SIG-M5 treated with dmso at 0.1 percent for 504 hours (cell line): ENCODE measurements around the gene SPAG9.
A peak's percentile ranks its signal among the peaks of the same experiment; 100 is the strongest.

ENCODE experiments used
- DNase-seq: peaks from one replicate; lab custom pipeline; 2025; ENCODE audit not compliant: unreplicated experiment; lab: John Stamatoyannopoulos, UW

SPAG9 gene

DNA sequence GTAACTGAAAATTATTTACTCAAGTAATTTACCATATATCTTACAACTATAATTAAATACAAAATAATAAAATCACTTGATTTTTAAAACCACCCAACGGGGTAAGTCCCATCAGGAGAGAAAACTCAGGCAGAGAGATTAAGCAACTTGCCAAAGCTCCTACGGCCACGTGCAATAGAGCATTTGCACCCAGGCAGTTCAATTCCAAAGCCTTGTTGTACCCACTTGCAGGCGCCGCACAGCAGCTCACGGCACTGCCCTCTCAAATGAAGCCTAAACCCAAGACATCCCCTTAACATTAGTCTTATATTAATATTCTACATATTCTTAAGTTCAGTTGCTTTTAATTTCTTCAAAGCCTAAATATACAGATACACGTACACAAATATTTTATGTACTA is 75.7 kb downstream of the SPAG9 start:
- DNase-seq = no peak

DNA sequence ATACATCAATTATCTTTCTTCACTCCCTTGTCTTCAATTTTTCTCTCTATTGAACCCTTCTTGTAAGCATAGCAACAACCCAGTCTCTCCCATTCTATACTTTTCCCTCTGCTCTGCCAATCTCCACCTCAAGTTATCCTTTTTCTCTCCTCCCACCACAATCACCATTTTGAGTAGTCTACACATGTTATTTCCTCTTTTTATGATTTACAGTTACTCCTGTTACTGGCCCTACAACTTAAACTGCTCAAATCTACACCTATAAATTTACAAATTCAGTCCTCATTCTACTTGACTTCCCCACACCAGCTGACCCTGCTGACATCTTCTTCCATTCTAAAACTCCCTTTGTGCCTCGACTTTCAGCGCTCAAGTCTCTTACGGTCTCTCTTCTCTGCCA is 84.6 kb downstream of the SPAG9 start:
- DNase-seq = no peak

DNA sequence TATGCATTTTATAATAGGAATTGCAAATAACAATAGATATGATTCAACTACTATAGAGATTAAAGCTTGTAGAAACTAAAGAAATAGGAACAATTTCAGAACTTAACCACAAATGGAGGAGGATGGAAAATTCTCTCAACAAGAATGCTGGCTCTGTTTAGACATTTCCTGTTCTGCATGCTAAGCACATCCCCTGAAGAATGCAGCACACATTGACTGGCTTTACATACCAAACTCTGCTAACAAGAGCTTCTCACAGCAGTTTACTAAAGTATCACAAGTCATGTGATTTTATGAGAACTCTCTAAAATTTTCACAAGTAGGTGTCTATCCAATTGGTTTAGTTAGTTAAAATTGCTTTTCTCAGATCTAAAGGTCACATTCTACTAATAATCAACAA is 85.2 kb downstream of the SPAG9 start:
- peak; percentile 10 for DNase-seq

DNA sequence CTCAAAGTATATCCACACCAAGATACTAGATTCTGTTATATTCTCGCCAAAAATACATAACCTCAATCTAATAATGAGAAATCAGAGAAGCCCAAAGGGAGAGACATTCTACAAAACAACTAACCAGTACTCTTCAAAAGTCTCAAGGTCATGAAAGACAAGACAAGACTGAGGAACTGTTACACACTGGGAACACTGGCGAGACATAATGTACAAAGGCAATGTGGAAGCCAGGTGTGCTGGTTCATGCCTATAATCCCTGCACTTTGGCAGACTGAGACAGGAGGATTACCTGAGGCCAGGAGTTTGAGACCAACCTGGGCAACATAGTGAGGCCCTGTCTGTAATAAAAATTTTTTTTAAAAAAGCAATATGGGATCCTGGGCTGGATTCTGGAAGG is 85.9 kb downstream of the SPAG9 start:
- no peak for DNase-seq

DNA sequence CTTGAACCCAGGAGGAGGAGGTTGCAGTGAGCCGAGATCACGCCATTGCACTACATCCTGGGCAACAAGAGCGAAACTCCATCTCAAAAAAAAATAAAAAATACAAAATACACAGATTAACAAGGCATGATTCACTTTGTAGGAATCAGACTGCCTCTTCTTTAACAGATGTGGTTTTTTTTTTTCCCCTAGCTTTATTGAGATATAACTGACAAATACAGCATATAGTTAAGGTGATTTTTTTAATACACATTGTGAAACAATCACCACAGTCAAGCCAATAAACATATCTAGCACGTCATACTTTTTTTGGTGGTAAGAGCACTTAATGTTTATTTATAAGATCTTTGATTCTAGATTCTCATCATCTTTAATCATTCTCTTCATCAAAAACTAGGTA is 87.8 kb downstream of the SPAG9 start:
- DNase-seq = no peak

DNA sequence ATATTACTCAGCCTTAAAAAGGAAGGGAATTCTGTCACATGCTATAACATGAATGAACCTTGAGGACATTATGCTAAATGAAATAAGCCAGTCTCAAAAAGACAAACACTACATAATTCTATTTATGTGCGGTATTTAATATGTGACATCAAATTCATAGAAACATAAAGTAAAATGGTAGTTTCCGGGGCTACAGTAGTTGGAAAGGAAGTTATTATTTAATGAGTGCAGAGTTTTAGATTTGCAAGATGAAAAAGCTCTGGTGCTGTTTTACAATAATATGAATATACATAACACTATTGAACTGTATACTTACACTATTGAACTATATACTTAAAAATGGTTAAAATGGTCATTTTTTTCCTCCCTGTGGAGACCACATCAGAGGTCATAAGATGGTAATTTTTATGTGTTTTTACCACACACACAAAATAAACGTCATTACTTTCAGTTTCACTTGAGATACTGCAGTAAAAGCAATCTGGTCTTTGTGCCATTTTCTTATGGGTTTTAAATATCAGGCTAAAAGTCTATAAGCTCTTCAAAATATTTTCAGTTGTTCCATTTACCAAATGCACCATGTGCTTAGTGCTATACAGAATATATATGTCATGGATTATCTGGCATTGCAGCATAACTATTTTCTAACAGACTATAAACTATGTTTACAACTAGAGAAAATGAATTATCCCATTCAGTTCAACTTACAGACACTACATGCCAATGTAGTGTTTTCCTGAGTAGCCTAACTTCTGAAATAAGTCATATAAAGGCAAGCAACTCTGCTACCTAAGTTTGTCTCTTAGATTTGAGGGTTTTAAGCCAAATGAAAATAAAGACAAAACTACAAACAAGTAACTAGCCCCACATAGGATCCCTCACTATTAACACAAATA is 90.9 kb downstream of the SPAG9 start:
- DNase-seq = no peak

DNA sequence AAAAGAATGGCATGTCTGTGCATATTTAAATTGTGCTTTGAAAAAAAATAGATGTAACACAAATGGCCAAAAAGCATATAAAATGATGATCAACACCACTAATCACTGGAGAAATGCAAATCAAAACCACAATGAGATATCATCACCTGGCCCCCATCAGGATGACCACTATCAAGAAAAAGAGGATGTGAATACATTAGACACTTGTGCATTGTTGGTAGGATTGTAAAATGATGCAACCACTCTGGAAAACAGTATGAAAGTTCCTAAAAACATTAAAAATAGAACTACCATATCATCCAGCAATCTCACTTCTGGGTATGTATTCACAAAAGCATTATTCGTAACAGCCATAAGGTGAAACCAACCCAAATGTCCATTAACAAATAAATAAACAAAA is 91.5 kb downstream of the SPAG9 start:
- no peak for DNase-seq

DNA sequence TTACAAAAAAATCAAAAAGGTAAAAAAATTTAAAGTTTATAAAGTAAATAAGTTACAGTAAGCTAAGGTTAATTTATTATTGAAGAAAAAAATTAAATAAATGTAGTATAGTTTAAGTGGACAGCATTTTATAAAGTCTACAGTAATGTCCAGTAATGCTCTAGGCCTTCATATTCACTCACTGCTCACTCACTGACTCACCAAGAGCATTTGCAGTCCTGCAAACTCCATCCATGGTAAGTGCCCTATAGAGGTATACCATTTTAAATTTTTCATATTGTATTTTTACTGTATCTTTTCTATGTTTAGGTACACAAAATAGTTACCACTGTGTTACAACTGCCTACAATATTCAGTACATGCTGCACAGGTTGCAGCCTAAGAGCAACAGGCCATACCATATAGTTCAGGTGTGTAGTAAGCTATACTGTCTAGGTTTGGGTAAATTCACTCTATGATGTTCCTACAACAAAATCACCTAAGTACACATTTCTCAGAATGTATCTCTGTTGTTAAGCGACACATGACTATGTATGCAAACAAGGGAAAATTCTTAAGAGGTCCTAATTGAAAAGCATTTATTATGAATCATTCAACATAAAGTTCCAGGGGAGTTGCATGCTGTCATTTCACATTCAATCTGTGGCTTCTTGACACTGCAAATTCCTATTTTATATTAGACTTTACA is 92.3 kb downstream of the SPAG9 start:
- no peak for DNase-seq

DNA sequence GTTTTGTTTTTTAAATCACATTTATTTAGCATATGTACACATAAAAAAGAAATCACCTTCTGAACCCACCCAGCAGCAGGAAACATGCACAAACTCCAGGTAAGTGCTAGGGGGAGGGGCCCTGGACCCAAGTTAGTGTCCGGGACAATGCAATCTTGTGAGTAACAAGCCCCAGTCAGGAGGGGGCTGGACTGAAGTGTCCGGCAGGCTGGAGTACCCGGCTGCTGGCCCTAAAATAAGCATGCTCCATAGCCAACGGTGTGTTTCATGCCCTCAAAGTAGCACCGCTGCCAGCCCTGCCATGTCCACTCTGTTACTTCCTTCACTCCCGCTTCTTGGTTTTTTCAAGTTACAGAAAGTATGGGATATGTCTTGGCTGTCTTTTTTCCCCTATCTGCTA is 102.1 kb downstream of the SPAG9 start:
- DNase-seq = no peak

DNA sequence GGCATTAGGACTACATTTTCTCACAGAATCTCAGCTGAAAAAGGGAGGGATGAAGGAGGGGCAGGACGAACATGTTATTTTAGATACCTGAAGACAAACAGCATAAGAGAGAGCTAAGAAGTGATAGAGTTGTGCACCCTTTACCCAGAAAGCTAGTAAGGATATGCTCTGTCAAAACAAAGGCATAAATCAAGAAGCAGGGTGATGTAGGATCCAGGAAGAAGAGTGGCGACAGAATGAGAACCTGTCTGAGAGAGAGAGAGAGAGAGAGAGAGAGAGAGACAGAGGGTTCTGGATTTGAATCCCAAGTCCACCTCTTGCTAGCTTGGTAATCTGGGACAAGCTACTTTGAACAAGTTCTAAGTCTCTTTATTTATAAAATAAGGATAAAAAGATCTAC is 103.4 kb downstream of the SPAG9 start:
- DNase-seq = no peak

DNA sequence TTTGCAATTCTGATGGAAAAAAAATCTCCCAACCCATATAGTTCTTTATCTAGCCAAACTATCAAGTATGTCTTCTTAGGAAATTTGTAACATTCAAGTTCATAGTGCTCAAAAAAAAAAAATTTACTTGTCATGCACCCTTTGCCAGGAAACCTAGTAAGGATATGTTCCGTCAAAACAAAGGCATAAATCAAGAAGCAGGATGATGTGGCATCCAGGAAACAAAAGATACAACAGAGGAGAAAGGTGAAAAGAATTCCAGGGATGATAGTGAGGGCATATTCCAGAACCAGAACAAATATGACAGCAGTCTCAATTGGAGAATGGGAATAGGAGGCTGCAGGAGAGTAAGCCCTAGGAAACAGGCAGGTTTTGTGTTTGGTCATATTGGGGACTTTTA is 104.6 kb downstream of the SPAG9 start:
- no peak for DNase-seq

DNA sequence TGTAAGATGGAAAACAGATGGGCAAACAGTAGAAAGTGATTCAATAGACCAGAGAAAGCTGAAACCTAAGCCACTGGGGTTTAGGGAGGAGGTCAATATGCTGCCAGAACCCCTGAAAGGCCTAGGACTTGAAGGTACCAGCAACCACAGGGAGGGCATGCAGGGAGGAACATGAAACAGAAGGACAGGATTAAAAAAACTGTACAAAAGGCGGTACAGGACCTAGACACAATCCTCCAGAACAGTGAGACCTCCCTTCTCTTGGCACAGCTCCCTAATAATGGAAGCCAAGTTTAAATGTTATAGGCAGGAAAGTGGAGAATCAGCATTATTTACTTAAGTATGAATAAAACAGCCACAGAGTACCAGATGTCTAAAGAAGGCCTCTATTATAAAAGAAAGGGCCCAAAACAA is 105.5 kb downstream of the SPAG9 start:
- no peak for DNase-seq

DNA sequence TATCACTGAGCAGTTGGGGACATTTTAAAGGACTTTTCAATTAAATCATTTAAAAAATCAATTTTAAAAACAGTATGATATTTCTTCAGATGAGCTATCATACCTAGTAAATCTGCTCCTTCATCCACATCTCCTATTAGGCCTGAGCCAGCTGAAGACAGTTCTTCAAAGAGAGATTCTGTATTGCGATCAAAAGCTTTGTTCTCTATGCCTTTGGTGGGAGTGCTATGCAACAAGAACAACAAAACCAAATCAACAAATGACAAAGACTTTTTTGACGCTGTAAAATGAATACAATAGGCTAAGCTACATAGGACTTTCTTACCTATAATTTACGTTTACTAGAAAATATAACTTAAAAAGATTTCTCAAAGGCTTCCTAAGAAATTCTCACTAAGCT is 106.5 kb downstream of the SPAG9 start:
- DNase-seq = no peak

DNA sequence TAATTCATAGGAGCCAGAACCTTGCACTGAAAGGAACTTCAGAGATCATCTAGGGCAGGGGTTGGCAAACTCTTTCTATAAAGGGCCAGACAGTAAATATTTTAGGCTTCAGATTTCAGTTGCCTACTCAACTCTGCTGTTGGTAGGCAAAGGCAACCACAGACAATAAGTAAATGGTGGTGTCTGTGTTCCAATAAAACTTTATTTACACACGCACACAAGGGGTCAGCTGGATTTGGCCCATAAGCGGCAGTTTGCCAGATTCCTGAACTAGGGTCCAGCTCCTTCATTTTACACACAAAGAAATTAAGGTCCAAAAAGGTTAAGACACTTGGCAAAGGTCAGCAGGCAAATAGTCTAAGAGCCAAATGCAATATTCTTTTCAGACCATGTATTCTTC is 107.3 kb downstream of the SPAG9 start:
- DNase-seq = no peak

DNA sequence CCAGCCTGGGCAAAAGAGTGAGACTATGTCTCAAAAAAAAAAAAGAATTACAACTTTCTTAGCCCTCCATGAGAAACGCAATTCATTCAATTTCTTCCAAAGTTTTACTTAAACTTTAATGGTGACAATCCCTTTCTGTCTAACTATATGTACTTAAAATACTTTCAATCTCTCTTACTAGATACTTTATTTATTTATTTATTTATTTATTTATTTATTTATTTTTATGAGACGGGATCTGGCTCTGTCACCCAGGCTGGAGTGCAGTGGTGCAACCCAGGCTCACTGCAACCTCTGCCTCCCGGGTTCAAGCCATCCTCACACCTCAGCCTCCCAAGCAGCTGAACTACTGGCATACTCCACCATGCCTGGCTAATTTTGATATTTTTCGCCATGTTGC is 108.1 kb downstream of the SPAG9 start:
- no peak for DNase-seq

DNA sequence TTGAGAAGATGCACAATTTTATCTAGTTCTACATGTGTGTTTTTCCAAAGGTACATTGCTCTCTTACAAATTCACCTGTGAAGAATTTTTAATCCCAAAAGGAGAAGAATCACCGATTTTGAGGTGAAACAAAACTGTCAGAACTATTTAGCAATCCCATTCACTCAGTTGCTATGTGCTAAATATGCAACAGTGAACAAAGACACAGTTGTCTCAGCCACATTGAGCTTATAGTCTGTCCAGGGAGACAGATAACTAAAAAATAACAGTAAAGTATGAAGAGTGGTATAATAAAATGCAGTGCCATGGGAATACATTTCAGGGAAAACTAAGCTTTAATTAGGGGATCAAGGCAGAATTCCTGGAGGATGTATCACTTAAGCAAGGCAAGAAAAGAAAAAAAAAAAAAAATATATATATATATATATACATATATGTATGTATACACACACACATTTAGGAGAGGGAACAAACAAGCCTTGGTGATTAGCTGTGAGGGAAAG is 110.4 kb downstream of the SPAG9 start:
- no peak for DNase-seq

DNA sequence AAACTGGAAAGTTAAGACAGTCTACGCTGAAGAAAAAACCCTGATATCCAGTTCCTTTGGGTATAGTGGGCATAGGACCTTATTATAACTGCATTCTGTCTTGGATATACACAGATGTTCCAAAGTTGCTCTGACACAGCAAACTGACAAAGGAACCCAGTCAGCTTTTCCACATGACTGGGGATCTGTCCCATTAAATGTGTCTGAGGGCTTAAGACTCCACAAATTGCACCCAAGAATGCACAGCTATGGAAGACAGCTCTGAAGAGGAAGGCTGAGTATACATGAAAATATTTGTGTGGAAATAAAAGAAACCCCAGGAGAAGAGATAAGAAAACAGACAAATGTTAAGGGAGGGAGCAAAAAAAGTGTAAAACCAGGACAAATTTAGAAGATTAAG is 114.1 kb downstream of the SPAG9 start:
- DNase-seq = no peak

DNA sequence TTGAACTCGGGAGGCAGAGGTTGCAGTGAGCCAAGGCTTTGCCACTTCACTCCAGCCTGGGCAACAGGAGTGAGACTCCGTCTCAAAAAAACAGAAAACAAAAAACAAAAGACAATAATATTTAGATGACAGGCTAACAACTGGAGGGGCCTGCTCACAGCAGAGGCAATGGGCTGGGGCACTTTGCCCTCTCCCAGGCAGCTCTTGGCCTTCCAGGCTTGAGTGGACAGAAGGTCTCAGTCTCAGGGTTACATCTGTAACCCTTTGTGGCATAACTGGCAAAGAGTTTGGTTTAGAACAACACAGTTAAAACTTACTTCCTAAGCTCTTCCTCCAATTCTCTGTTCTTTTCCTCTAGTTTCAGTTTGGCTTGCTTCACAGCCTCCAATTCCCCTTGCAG is 114.9 kb downstream of the SPAG9 start:
- DNase-seq = no peak

DNA sequence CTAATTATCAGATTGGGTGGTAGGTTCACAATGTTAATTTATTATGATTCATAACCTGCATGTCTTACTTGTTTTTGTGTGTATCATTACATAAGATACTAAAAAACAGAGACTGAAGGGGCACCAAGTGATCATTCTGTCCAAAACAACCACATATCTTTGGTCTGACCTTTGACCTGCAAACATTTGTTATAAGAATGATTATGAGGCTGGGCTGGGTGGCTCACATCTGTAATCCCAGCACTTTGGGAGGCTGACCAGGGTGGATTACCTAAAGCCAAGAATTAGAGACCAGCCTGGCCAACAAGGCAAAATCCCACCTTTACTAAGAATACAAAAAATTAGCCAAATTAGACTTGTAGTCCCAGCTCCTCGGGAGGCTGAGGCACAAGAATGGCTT is 116.4 kb downstream of the SPAG9 start:
- no peak for DNase-seq

DNA sequence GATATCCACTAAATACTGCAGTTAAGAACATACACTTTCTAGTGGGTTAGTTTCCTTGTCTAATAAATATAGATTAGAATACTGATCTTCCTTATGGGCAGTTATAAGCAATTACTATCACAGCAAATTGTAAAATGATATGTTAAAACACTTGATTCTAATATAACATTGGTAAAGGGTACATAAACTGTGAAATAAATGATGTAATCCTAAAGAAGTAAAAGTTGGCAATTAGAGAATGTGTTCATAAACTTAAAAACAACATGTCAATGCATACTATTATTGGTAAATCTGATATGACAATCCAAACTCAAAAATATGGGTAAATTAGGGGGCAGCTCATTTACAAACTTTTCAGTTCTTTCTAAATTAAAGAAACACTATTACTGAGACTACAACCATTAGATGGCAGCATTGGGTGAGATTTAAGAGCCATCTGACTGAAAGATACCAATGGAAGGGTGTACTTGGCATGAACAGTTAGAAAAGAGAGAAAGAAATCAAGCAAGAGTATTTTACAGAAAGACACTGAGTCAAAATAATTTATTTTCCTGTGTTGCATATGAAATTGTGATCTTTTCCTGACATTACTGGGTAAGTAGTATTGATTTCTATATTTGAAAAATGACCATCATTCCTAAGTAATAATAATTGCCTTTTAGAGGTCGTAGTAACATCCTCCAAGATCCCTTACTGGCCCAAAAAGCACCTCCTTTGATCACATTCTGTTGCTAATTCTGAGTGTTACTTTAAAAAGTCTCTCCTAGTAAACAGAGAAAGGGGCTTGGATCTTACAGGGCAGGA is 119.6 kb downstream of the SPAG9 start:
- peak; percentile 80 for DNase-seq

DNA sequence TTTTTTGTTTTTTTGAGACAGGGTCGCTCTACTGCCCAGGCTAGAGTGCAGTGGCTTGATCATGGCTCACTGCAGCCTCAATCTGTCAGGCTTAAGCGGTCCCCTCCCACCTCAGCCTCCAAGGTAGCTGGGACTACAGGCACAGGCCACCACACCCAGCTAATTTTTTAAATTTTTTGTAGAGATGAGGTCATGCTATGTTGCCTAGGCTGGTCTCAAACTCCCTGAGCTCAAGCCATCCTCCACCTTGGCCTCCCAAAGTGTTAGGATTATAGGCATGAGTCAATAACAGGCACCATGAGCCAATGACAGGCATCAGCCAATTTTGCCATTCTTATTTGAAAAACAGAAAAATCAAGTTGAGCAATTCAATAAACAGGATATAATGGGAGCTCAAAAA is 125.0 kb downstream of the SPAG9 start:
- no peak for DNase-seq

DNA sequence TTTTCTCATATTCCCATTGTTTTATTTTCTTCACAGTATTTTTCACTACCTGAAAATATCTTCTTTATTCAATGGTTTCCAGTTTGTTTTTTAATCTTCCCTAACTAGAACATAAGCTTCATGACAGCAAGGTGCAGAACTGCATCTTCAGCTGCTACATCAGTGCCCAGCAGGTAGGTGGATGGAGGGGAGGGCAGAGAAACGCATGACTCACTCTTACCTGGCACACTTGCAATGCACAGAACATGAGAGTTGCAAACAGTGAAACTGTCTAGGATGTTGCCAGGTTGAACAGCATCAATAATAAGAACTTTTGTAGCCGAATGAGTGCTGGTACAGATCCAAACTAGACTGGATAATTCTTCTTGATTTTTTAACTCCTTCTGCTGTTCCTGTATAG is 127.1 kb downstream of the SPAG9 start:
- no peak for DNase-seq
